ENCODE results near the gene OR13G1. TPM values are rescaled to one million over a fixed set of nuclear protein-coding genes. Genes with fewer than 3 reads are reported as not detected.
"Not testable (repeated sequence)": the region's sequence is repeated elsewhere in the genome, so short reads cannot be mapped to it uniquely, and the experiment has no call there.

The OR13G1 gene
- not detected for total RNA-seq

DNA sequence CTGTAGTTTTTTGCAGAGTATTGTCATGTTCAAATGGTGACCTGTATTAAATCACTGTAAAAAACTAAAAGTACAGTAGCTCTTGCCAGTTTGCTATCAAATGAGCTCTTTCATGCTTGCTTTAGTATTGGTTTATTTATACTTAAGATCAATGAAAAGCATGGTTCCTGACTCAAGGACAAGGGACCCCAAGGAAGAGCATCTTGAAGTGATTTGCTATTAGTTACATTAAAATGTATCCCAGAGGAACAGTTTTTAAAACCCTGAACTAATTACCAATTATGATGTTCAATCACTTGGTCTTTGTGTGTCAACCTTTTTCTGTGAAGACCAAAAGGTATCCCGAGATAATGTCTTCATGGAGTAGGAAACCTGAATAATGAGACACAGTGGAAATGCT, at the start of gene OR13G1:
Gene OR13G1, minus strand, starts transcription at position 101 of the 400 bp plus-strand sequence. CDS start 6,698 bp downstream, outside the sequence.
- 90% methylated on average over 1 of the region's 1 CpG for WGBS
- Histone ChIP-seq H3K27me3 (replicated peaks; ENCODE audit: insufficient read depth) (no peaks in the 10 kb centered on the region), H3K4me1 (replicated peaks) (no peaks in the 10 kb centered on the region), H3K27ac (no peak within 1 kb of the TSS), H3K9me3 (no peaks in the 10 kb centered on the region), H3K36me3 (no peaks in the 10 kb centered on the region), H3K4me3 (no peak within 1 kb of the TSS)
- no peak for TF ChIP-seq POLR2AphosphoS5 (IDR thresholded peaks at IDR 0.05)
- no peak for TF ChIP-seq CTCF (IDR thresholded peaks at IDR 0.05)
- TF ChIP-seq POLR2A (IDR thresholded peaks at IDR 0.05): no peak
- no peak for DNase-seq (ENCODE audit: low spot score)
- intact Hi-C loops (cut with DNase I): no loop called here

DNA sequence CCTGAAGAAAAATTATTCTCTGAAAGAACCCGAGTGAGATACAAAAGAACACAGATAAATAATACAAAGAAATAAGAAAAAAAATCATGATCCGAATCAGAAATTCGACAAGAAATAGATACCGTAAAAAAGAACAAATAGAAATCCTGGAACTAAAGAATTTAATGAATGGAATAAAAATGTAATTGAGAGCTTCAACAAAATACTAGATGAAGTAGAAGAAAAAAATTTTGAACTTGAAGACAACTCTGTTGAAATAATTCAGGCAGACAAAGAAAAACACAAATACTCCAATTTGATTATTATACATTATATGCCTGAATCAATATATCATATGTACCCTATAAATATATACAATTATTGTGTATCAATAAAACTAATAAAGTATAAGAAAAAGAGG, 41.7 kb upstream of the OR13G1 start:
- no peaks in the 10 kb centered on the region for H3K9me3 ChIP-seq
- intact Hi-C loops (cut with DNase I): no loop called here
- 93% methylated on average over 4 of the region's 4 CpGs for WGBS
- no peak overlapping the region for H3K27ac ChIP-seq
- no peaks in the 10 kb centered on the region for H3K4me1 ChIP-seq (replicated peaks)
- no peak for DNase-seq (ENCODE audit: low spot score)
- no peak overlapping the region for H3K4me3 ChIP-seq
- TF ChIP-seq POLR2A (IDR thresholded peaks at IDR 0.05): no peak
- no peak for TF ChIP-seq CTCF (IDR thresholded peaks at IDR 0.05)
- no peaks in the 10 kb centered on the region for H3K36me3 ChIP-seq
- H3K27me3 ChIP-seq (replicated peaks; ENCODE audit: insufficient read depth): no peaks in the 10 kb centered on the region

DNA sequence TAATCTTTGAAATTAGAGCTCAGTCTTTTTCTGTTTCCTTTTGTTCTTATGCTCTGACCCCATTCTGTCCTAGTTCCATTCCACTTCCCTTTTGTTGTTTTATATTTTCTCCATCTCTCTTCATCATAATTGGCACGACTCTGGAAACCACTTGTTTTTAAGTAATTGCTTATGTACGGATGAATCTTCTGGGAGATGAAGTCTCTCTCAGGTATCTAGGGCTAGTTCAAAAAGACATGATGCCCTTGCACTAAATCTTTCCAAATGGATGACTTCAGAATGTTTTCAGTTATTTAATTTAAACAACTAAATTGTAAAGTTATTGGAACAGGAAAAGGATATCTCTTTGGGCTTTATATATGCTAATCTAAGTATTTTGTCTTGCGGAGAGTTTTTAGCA, 37.0 kb upstream of the OR13G1 start, which contains the start of gene OR6F1:
Gene OR6F1, minus strand, starts transcription at position 101 of the 400 bp plus-strand sequence. CDS start 3,891 bp downstream, outside the sequence.
- no peak within 1 kb of the TSS for H3K27ac ChIP-seq
- WGBS: 84% methylated on average over 3 of the region's 3 CpGs
- H3K36me3 ChIP-seq: no peaks in the 10 kb centered on the region
- H3K27me3 ChIP-seq (replicated peaks; ENCODE audit: insufficient read depth): no peaks in the 10 kb centered on the region
- H3K9me3 ChIP-seq: no peaks in the 10 kb centered on the region
- H3K4me1 ChIP-seq (replicated peaks): no peaks in the 10 kb centered on the region
- TF ChIP-seq CTCF (IDR thresholded peaks at IDR 0.05) (no peak), POLR2A (IDR thresholded peaks at IDR 0.05) (no peak), POLR2AphosphoS5 (IDR thresholded peaks at IDR 0.05) (no peak)
- H3K4me3 ChIP-seq: no peak within 1 kb of the TSS
- intact Hi-C loops (cut with DNase I): no loop called here
- DNase-seq (ENCODE audit: low spot score): no peak

GRCh38 chr1:247713753-247714152, 34.2 kb upstream of the OR13G1 start:
- Histone ChIP-seq H3K4me1 (replicated peaks) (no peaks in the 10 kb centered on the region), H3K27ac (no peak overlapping the region), H3K9me3 (no peaks in the 10 kb centered on the region), H3K36me3 (no peaks in the 10 kb centered on the region), H3K4me3 (no peak overlapping the region), H3K27me3 (replicated peaks; ENCODE audit: insufficient read depth) (no peaks in the 10 kb centered on the region)
- TF ChIP-seq POLR2A (IDR thresholded peaks at IDR 0.05) (no peak), CTCF (IDR thresholded peaks at IDR 0.05) (no peak)
- intact Hi-C loops (cut with DNase I): no loop called here
- 90% methylated on average over 7 of the region's 7 CpGs for WGBS
- DNase-seq (ENCODE audit: low spot score): no peak

DNA sequence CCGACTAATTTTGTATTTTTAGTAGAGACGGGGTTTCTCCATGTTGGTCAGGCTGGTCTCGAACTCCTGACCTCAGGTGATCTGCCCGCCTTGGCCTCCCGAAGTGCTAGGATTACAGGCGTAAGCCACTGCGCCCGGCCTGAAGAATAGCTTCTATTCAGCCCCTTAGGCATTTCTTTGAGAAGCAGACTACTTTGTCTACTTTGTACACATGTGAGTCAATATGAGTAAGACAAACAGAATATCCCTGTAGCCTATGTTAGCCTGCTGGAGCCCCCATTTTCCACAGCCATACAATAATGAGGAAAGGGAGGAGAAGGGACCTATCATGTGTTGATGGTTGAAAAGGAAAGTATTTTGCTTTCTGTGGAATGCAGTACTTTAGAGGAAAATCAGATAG, 31.1 kb upstream of the OR13G1 start:
- H3K36me3 ChIP-seq; H3K9me3 ChIP-seq; H3K4me1 ChIP-seq (replicated peaks); H3K4me3 ChIP-seq; H3K27ac ChIP-seq; H3K27me3 ChIP-seq (replicated peaks; ENCODE audit: insufficient read depth); intact Hi-C loops (cut with DNase I); DNase-seq (ENCODE audit: low spot score): not testable (repeated sequence)
- WGBS: 97% methylated on average over 8 of the region's 8 CpGs
